A549 (cell line): ENCODE data around the gene VAMP3. TPM values are rescaled to one million over a fixed set of nuclear protein-coding genes. Genes with fewer than 3 reads are reported as not detected.

ENCODE experiments used
- ATAC-seq, 2 experiments: fragments of 200-7000 bp in 1 of 2; fragments of >200 bp in 1 of 2; cut with Nextera tagmentation in 1 of 2; cut with Tn5 transposase in 1 of 2; 3 replicates each; pipeline versions ENCODE4 v1.8.0 to v1.9.1; 2018 to 2020; ENCODE audit warnings: mild to moderate bottlenecking in 1 of 2, moderate library complexity in 1 of 2
- CTCF ChIA-PET: fragments of 300-600 bp; sonication (Branson Sonifier 250); formaldehyde crosslinking; extraction: SDS; loops from one replicate; lab custom pipeline; 2021; ENCODE audit warnings: antibody characterized with exemption, inconsistent platforms; lab: Yijun Ruan, JAX
- POLR2A ChIA-PET: fragments of 350-600 bp; formaldehyde crosslinking; extraction: SDS; loops from one replicate; lab custom pipeline; 2021; ENCODE audit warnings: antibody characterized with exemption, inconsistent platforms; lab: Yijun Ruan, JAX
- DNase-seq, 2 experiments: peaks; one replicate each; pipeline versions ENCODE4 v3.0.0 to v3.0.0-alpha.2; 2011 to 2016; ENCODE audit warnings: low read depth in 1 of 2, low spot score in 1 of 2
- FAIRE-seq: peaks from 2 replicates; lab custom pipeline; 2011; peaks lifted over from hg19 to GRCh38; lab: Jason Lieb, UNC
- H3K27ac ChIP-seq, 2 experiments: fragments of >200 bp; sonication (Bioruptor Twin); formaldehyde crosslinking; 3 replicates each; pipeline ENCODE4 v1.5.1; 2016 to 2017
- H3K4me1 ChIP-seq: fragments of >200 bp; sonication (Bioruptor Twin); formaldehyde crosslinking; 3 replicates; pipeline ENCODE4 v1.6.1; 2016
- H3K4me2 ChIP-seq: fragments of >200 bp; sonication (Bioruptor Twin); formaldehyde crosslinking; 3 replicates; pipeline ENCODE4 v1.6.1; 2016
- H3K4me3 ChIP-seq: fragments of >200 bp; sonication (Bioruptor Twin); formaldehyde crosslinking; 3 replicates; pipeline ENCODE4 v1.5.1; 2016
- H3K9me3 ChIP-seq: fragments of >200 bp; sonication (Bioruptor Twin); formaldehyde crosslinking; 3 replicates; pipeline ENCODE4 v1.6.1; 2016
- ATOH8 ChIP-seq: fragments of 250-450 bp; sonication (Bioruptor Pico); IDR thresholded peaks from 2 replicates; pipeline ENCODE4 v1.5.0; 2020; ENCODE audit warnings: low read depth, mild to moderate bottlenecking, moderate library complexity
- BCL3 ChIP-seq: fragments of >200 bp; sonication (Bioruptor Twin); formaldehyde crosslinking; IDR thresholded peaks from 3 replicates; pipeline ENCODE4 v1.6.1; 2016
- CHD2 ChIP-seq: fragments of 150-350 bp; IDR thresholded peaks from 2 replicates; pipeline ENCODE4 v1.6.1; 2014; ENCODE audit warnings: low read length; ENCODE audit not compliant: partially characterized antibody
- EHMT2 ChIP-seq: fragments of 200-600 bp; sonication (generic); IDR thresholded peaks from 2 replicates; pipeline ENCODE4 v1.6.1; 2016; ENCODE audit warnings: antibody characterized with exemption, low read depth, mild to moderate bottlenecking, moderate library complexity
- ELK1 ChIP-seq: fragments of 150-350 bp; IDR thresholded peaks from 2 replicates; pipeline ENCODE4 v1.6.1; 2014; ENCODE audit warnings: low read depth, mild to moderate bottlenecking, low read length
- FOXS1 ChIP-seq: fragments of 250-450 bp; sonication (Bioruptor Pico); IDR thresholded peaks from 2 replicates; pipeline ENCODE4 v1.5.0; 2020; ENCODE audit warnings: mild to moderate bottlenecking, moderate library complexity
- GATA3 ChIP-seq: IDR thresholded peaks from 2 replicates; pipeline ENCODE4 v1.6.1; 2012; ENCODE audit warnings: borderline replicate concordance
- HES2 ChIP-seq: fragments of >200 bp; sonication (Bioruptor Twin); formaldehyde crosslinking; IDR thresholded peaks from 2 replicates; pipeline ENCODE4 v1.6.1; 2016
- HEYL ChIP-seq: fragments of 250-450 bp; sonication (Bioruptor Pico); IDR thresholded peaks from 2 replicates; pipeline ENCODE4 v1.8.0; 2021; ENCODE audit warnings: mild to moderate bottlenecking, moderate library complexity
- HOXB5 ChIP-seq: fragments of 250-450 bp; sonication (Bioruptor Pico); IDR thresholded peaks from 2 replicates; pipeline ENCODE4 v1.5.0; 2020; ENCODE audit warnings: mild to moderate bottlenecking, moderate library complexity
- JUN ChIP-seq, 2 experiments: fragments of >200 bp; sonication (Bioruptor Twin); formaldehyde crosslinking; IDR thresholded peaks; 2 replicates in 1 of 2; 3 replicates in 1 of 2; pipeline ENCODE4 v1.6.1; 2016 to 2017
- JUNB ChIP-seq: fragments of >200 bp; sonication (Bioruptor Twin); formaldehyde crosslinking; IDR thresholded peaks from 2 replicates; pipeline ENCODE4 v1.6.1; 2016
- MAX ChIP-seq: IDR thresholded peaks from 2 replicates; pipeline ENCODE4 v1.6.1; 2012
- MAZ ChIP-seq: fragments of 150-350 bp; IDR thresholded peaks from 2 replicates; pipeline ENCODE4 v1.6.1; 2014; ENCODE audit warnings: antibody characterized with exemption, low read depth, low read length, borderline replicate concordance
- MYC ChIP-seq: IDR thresholded peaks from 2 replicates; pipeline ENCODE4 v1.6.1; 2012; ENCODE audit warnings: mild to moderate bottlenecking, inconsistent platforms, low read length, improper control_type of control experiment, borderline replicate concordance
- RAD21 ChIP-seq, 2 experiments: fragments of >200 bp in 1 of 2; sonication (Bioruptor Twin) in 1 of 2; formaldehyde crosslinking in 1 of 2; IDR thresholded peaks in 1 of 2; conservative IDR thresholded peaks in 1 of 2; 2 replicates in 1 of 2; 3 replicates in 1 of 2; pipeline ENCODE4 v1.6.1; 2012 to 2018; ENCODE audit warnings: inconsistent platforms in 1 of 2
- REST ChIP-seq: fragments of 200-600 bp; sonication (generic); IDR thresholded peaks from 2 replicates; pipeline ENCODE4 v1.6.1; 2016; ENCODE audit warnings: antibody characterized with exemption, mild to moderate bottlenecking, moderate library complexity
- TFCP2L1 ChIP-seq: fragments of 250-450 bp; sonication (Bioruptor Pico); IDR thresholded peaks from 2 replicates; pipeline ENCODE4 v1.5.0; 2021; ENCODE audit warnings: mild to moderate bottlenecking
- TP53 ChIP-seq: fragments of 250-450 bp; sonication (Bioruptor Pico); IDR thresholded peaks from 2 replicates; pipeline ENCODE4 v1.5.0; 2021; ENCODE audit warnings: mild to moderate bottlenecking, moderate library complexity
- WGBS: methylation state at CpG from one replicate; pipeline ENCODE4 v1.1.6; 2017; ENCODE audit errors: missing lambda C conversion rate; 5-methylcytosine and 5-hydroxymethylcytosine counted together
- polyA plus RNA-seq, 4 experiments: library from polyadenylated mRNA; depleted of rRNA in 3 of 4; stranded (reverse); fragments of >200 nt; fragmentation: RNase III in 1 of 4; extraction: RNeasy Plus Mini Kit Qiagen cat#74134 plus additional on column Dnase treatment in 1 of 4; gene quantifications; 2 replicates in 3 of 4; 3 replicates in 1 of 4; pipeline ENCODE4 v1.2.3, GENCODE V29; 2011 to 2017

The VAMP3 gene
- polyA plus RNA-seq, 2 of the 4 experiments (the other 2 are of a cell fraction) = 65.1 to 79.3 TPM

GRCh38 chr1:7729761-7730160 lies 41.3 kb upstream of the VAMP3 start:
- DNase-seq (no peak), FAIRE-seq (no peak), ATAC-seq (no peak)
- POLR2A ChIA-PET = no interaction called here
- Histone ChIP-seq H3K4me1 (no peaks in the 10 kb centered on the region), H3K27ac (no peak overlapping the region), H3K4me3 (no peak overlapping the region), H3K9me3 (no peaks in the 10 kb centered on the region), H3K4me2 (no peak overlapping the region)
- WGBS = 89% methylated on average over 5 of the region's 5 CpGs
- TF ChIP-seq RAD21 (conservative IDR thresholded peaks at IDR 0.05 in 1 of 2, IDR thresholded peaks at IDR 0.05 in 1 of 2) (no peak), TP53 (CRISPR knock-in tag) (no peak), HOXB5 (no peak), HES2 (no peak), ATOH8 (no peak), CHD2 (no peak), GATA3 (no peak), JUN (IDR thresholded peaks at IDR 0.05) (no peak), TFCP2L1 (CRISPR knock-in tag) (no peak), ELK1 (no peak)
- CTCF ChIA-PET = interaction anchor here (1.1 to 1.7 kb wide), 2 partner anchors 9 to 24 kb away, joined by 3 to 5 read pairs; no protein-coding TSS in a partner anchor

- ChIA-PET CTCF (interaction anchor here (1.6 kb wide), 1 partner anchor 20 kb away, joined by 6 read pairs; no protein-coding TSS in a partner anchor), POLR2A (no interaction called here)
- Histone ChIP-seq H3K4me1 (no peaks in the 10 kb centered on the region), H3K9me3 (no peaks in the 10 kb centered on the region)
- no peak for DNase-seq
- WGBS = 83% methylated on average over 14 of the region's 19 CpGs
- TF ChIP-seq ELK1 (no peak), BCL3 (no peak), MAX (no peak), JUNB (no peak), REST (no peak), RAD21 (conservative IDR thresholded peaks at IDR 0.05 in 1 of 2, IDR thresholded peaks at IDR 0.05 in 1 of 2) (no peak), MYC (no peak), EHMT2 (no peak), HEYL (CRISPR knock-in tag) (no peak), CHD2 (no peak), MAZ (no peak), HES2 (no peak), FOXS1 (no peak)
- TF ChIP-seq, all 56 proteins: peak for 0
- no peak for ATAC-seq
- no peak overlapping the region for H3K4me2 ChIP-seq
- FAIRE-seq = no peak
- no peak overlapping the region for H3K27ac ChIP-seq
- no peak overlapping the region for H3K4me3 ChIP-seq
Observed at GRCh38 chr1:7732331-7732730, 38.8 kb upstream of the VAMP3 start.
